Measurements from ENCODE around the gene IPPK.
"Not testable (repeated sequence)": the region's sequence is repeated elsewhere in the genome, so short reads cannot be mapped to it uniquely, and the experiment has no call there.

The IPPK gene

DNA sequence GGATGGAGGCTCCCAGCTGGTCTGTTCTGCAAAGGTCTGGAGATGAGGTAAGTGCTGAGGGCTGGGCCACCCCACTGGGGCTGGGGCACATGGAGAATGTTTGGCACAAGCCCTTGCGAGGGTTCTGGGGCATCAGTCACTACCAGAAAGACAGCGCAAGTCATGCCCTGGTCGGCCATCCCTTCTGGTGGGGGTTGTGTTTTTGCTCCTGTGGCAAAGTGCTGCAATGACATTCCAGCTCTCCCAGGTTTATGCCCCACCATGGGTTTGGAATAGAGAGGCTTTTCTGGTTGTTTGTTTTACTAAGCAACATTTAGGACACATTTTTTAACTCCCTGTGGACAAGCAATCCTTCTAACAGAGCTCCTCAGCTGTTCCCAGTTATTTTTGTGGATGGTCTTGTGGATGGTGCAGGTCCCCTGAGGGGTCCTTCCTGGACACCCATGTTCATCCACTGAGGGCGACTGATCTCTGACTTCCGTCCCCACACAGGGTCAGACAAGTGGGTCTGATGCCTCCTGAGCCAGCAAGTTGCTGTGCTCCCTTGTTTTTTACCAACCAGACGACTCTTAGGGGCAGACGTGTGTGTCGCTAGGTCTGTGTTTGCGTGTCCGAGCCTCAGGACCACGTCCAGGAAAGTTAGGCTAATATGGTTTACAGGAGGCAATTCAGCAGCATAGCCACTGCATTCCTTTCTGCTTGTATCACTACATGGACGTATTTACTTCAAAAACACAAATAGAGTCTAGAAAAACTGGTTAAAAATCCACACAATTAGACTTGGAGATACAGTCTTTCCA is 69.3 kb downstream of the IPPK start:
- no peak overlapping the region for H3K4me3 ChIP-seq (ENCODE audit: low read depth, low read length)

DNA sequence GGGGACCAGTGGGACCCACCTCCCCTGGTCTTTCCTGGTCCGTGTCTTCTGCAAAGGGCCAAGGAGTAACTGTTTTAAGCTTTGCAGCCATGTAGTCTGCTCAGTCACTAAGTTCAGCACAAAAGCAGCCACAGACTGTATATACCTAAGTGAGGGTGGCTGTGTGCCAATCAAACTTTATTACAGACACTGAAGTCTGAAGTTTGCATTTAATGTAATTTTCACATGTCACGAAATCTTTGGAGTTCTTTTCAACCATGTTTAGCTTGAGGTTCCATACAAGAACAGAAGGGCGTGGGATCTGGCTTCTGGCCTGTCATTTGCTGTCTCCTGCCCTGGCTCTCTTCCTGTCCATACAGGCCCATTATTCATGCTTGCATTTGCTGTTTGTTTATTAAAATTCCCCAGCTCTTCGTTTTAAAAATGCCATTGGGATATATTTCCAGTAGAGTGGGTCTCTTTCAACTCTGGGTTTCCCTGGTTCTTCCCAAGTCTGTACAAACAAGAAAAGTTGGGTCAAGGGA is 69.9 kb downstream of the IPPK start:
- H3K4me3 ChIP-seq (ENCODE audit: low read depth, low read length): no peak overlapping the region

DNA sequence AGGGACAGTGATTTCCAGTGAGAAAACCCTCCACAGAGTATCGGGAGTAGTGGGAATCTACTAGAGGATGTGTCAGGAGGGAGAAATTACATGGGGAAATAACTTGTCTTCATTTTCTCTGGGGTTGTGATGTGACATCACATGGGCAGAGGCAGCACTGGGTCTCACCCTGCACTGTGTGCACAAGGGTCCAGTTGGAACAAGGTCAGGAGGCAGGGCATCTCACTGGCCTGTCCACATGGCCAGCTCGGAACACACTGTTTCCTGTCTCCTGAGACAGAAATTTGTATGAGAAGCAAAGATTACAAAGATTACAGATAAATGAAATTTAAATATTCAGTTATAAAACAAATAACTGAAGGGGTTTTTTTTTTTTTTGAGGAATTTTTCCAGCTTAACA is 71.5 kb downstream of the IPPK start:
- H3K4me3 ChIP-seq (ENCODE audit: low read depth, low read length): no peak overlapping the region

DNA sequence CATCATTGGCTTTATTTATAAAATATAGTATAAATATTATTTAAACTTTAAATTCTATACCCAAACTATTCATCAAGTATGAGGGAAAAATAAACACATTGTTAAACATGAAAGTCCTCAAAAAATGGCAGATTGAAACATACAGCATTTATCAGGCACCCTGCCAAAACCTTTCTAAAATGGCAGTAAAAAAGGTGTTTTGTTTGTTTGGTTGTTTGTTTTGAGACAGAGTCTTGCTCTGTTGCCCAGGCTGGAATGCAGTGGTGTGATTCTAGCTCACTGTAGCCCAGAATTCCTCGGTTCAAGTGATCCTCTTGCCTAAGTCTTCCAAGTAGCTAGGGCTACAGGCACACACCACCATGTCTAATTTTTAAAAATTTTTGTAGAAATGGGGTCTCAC is 74.0 kb downstream of the IPPK start:
- H3K4me3 ChIP-seq (ENCODE audit: low read depth, low read length): no peak overlapping the region

DNA sequence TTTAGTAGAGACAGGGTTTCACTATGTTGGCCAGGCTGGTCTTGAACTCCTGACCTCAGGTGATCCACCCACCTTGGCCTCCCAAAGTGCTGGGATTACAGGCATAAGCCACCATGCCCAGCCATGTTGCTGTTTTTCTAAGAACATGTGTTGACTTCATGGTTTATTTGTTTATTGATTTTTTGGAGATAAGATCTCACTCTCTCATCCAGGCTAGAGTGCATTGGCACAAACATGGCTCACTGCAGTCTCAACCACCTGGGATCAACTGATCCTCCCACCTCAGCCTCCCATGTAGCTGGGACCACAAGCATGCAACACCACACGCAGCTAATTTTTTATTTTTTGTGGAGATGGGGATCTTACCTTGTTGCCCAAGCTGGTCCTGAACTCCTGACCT is 74.9 kb downstream of the IPPK start:
- H3K4me3 ChIP-seq (ENCODE audit: low read depth, low read length): not testable (repeated sequence)

DNA sequence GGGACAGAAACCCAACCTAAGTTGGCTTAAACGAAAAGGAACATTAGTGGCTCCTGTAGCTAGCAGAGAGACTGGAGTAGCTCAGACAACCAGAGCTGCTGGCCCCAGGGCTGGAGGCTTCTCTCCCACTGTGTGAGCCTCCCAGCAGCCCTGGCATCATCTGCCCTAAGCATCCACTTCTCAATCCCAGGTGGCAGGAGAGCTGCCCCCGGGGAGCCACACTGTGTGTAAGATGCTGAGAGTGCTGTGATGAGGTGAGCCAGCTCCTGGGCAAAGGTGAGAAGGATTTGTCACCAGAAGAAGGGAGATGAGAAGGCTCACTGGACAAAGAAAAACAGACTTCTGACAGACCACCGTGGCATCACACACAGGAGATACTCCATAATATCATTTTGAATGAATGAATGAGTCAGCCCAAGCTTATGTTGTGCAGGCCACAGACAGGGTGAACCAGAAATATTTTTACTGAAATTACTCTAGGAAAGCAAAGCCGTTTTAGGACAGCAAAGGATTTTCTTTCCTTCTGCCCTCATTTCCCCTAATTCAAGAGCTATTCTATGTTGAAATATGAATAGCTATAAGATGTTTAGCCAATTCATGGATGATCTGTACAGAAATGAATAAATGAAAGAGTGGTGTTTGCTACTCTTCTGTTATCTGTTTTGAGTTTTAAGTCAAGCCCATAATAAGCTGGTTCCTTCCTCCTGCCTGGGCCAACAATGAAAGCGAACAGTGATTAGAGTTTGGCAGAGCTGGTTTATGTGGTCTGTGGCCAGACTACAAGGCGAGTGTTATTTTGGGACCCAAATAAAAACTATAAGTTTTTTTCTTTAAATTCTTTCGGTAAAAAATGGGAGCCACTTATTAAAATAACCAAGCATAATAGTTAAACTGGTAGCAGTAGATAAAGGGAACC is 76.7 kb downstream of the IPPK start:
- H3K4me3 ChIP-seq (ENCODE audit: low read depth, low read length): no peak overlapping the region

DNA sequence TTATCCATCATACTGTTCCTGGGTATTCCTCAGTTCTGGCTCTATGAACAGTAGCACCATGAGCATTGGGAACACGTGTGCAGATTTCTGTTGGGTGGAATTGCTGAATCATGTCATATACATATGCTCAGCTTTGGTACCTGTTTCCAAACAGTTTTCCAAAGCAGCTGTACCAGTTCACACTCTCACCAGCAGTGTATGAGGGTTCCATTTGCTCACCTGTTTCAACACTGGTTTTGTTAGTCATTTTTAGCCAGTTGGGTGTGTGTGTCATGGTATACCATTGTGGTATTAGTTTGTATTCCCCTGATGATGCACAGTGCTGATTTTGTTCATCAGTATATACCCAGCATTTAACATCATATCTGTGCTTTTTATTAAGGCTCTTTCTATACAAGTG is 77.4 kb downstream of the IPPK start:
- no peak overlapping the region for H3K4me3 ChIP-seq (ENCODE audit: low read depth, low read length)

DNA sequence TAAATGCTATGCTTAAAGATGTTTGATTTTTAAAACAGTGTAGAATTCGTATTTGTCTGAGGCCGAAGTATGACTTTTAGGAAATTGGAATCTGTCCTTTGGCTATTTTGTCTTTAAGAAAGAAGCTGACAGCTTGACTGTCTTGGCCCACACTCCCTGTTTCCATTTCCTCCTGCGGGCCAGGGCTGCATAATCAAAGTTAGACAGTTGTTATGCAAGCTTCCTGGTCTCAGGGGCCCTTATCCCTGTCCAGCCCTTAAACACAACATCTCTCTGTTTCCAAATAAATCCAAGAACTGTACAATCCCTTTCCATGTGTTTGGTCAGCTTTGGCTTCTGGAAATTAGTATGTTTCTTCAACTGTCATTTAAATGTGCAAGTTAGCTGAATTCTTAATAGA is 79.6 kb downstream of the IPPK start:
- H3K4me3 ChIP-seq (ENCODE audit: low read depth, low read length): no peak overlapping the region

DNA sequence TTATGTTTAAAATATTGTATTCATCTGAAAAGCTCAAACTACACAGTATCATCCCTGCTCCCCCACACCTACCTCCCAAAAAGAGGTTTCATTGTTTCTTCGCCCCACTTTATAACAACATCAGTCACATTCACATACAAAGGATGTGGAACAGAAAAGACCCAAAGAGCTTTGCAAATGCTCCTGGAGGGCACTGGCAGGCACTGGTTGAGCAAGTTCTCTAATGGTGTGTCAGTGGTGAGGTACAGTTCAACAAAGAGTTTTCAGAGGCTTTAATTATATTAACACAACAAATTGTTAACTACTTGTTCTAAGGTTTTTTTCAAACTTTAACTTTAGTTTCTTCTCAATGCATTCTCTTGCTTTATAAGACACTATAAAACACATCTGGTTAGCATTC is 80.0 kb downstream of the IPPK start:
- no peak overlapping the region for H3K4me3 ChIP-seq (ENCODE audit: low read depth, low read length)

DNA sequence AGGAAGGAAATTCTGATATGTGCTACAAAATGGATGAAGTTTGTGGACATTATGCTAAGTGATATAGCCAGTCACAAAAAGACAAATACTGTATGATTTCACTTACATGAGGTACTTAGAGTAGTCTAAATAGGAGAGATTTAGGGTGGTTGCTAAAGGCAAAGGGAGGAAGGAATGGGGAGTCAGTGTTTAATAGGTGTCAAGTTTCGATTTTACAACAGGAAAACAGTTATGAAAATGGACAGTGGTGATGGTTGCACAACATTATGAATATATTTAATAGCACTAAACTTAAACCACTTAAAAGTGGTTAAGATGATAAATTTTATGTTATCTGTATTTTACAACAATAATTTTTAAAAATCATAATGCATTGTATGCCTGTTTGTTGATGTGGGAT is 93.8 kb downstream of the IPPK start:
- no peak overlapping the region for H3K4me3 ChIP-seq (ENCODE audit: low read depth, low read length)

DNA sequence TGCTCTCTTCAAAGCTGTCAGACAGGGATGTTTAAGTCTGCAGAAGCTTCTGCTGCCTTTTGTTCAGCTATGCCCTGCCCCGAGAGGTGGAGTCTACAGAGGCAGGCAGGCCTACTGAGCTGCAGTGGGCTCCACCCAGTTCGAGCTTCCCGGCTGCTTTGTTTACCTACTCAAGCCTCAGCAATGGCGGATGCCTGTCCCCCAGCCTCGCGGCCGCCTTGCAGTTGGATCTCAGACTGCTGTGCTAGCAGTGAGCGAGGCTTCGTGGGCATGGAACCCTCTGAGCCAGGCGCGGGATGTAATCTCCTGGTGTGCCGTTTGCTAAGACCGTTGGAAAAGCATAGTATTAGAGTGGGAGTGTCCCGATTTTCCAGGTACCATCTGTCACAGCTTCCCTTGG is 96.3 kb downstream of the IPPK start:
- not testable (repeated sequence) for H3K4me3 ChIP-seq (ENCODE audit: low read depth, low read length)

DNA sequence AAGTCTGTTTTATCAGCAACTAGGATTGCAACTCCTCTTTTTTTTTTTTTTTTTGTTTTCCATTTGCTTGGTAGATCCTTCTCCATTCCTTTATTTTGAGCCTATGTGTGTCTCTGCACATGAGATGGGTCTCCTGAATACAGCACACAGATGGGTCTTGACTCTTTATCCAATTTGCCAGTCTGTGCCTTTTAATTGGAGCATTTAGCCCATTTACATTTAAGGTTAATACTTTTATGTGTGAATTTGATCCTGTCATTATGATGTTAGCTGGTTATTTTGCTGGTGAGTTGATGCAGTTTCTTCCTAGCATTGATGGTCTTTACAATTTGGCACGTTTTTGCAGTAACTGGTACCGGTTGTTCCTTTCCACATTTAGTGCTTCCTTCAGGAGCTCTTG is 98.1 kb downstream of the IPPK start:
- not testable (repeated sequence) for H3K4me3 ChIP-seq (ENCODE audit: low read depth, low read length)

DNA sequence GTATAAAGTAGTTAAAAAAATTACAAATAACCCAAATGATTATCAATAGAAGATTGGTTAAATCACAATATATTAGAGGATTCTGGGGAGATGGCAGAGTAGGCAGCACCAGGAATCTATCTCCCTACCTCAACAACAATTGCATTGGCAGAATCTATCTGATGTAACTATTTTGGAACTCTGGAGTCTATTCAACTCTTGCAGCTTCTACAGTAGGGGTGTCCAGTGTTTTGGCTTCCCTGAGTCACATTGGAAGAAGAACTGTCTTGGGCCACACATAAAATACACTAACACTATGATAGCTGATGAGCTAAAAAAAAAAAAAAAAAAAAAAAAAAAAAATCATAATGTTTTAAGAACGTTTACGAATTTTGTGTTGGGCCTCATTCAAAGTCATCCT is 104.9 kb downstream of the IPPK start:
- H3K4me3 ChIP-seq (ENCODE audit: low read depth, low read length): no peak overlapping the region

DNA sequence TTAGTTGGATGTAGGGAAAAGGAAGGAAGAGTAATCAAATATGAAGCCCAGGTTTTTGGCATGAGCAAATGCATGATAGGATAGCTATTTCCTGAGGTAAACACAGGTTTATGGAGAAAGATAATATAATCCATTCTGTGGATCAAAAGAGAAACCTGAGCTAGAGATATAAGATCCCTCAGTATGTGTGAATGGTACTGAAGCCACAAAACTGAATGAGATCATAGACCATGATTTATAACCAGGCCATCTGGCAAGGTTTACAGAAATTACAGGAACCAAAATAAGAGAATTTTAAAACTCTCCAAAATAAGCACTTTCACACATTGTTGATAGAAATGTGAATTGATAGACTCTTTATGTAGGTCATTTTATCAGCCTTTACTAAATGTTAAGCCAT is 105.4 kb downstream of the IPPK start:
- no peak overlapping the region for H3K4me3 ChIP-seq (ENCODE audit: low read depth, low read length)

Measured in iPS-11a (cell line).